ENCODE results near the gene EIF2AK3. TPM values are rescaled to one million over a fixed set of nuclear protein-coding genes. Genes with fewer than 3 reads are reported as not detected.
"Not testable (repeated sequence)": the region's sequence is repeated elsewhere in the genome, so short reads cannot be mapped to it uniquely, and the experiment has no call there.

Gene EIF2AK3
- polyA plus RNA-seq, 1 donor from 2014 or later, result 35.1 TPM

DNA sequence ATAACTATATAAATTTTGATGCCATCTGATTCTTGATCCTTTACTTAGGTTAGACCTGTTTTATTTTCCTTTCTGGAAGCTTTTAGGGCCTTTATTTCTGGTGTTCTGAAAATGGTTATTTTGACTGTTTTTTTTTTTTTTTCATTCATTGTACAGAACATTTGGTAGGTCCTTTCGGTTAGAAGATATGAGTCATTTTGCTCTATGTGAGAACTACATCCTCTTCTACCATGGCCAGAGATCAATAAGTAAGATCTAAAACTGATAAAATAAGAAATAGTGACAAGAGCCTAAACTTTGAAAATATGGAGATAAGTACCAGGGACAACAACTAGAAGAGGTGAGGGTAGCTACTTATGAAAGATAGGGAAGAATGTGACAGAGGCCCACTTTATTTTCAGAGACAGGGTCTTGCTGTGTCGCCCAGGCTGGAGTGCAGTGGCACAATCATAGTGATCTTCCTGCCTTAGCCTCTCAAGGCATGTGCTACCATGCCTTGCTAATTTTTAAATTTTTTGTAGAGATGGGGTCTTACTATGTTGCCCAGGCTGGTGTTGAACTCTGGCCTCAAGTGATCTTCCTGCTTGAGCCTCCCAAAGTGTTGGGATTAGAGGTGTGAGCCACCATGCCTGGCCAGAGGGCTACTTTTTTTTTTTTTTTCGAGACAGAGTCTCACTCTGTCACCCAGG lies 66.5 kb downstream of the EIF2AK3 start:
- H3K36me3 Mint-ChIP-seq, result peaks cover 7% of the 10 kb centered on the region

DNA sequence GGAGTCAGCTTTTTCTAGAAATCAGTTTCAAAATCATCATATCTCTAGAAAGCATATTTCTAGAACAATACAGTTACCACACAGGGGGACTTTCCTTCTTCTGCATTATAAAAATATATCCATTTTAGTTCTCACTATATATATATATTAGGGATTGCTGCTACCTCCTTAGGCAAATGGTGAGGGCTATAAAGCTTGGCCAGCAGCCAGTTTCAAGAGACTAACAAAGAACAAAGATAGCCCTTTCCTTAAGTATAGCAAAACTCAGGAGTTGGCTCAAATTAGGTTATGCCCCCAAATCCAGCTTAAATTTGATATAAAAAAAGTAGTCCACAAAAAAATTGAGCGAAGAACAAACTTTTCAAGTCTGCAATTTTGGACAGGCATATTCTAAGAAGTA lies 70.0 kb downstream of the EIF2AK3 start:
- Mint-ChIP-seq H3K4me1 (peaks cover 6 to 16% (median 9%) of the 10 kb centered on the region in 3 donors), H3K4me3 (no peak overlapping the region), H3K36me3 (peaks cover 7% of the 10 kb centered on the region), H3K9me3 (no peaks in the 10 kb centered on the region), H3K27ac (no peak overlapping the region), H3K27me3 (no peaks in the 10 kb centered on the region)

More for the DNA sequence above, 66.5 kb downstream of the EIF2AK3 start:
- H3K4me1 Mint-ChIP-seq, result peaks cover 3 to 20% (median 14%) of the 10 kb centered on the region in 3 donors
- peak overlapping the region in 1 of 3 donors; percentile 9 for H3K27ac Mint-ChIP-seq
- H3K9me3 Mint-ChIP-seq, result no peaks in the 10 kb centered on the region
- H3K4me3 Mint-ChIP-seq, result no peak overlapping the region
- no peaks in the 10 kb centered on the region for H3K27me3 Mint-ChIP-seq

DNA sequence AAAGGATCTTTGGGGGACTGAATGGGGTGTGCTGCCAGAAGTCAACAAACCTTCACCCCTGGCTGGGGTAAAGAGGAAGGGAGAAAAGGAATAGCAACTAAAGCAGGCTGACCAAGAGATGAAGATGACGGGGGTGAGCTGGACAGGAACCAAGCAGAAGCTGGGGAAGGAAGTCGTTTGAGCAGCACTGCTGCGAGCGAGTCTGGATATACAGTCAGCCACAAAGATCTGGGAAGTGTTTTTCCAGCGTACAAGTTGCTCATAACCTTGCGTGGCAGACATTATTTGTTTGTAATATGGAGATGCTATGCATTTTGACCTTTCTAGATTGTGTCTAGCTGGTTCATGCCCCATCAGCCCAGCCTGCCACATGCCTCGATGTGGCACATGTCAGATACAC lies 71.2 kb downstream of the EIF2AK3 start:
- H3K27ac Mint-ChIP-seq, result peak overlapping the region in 1 of 3 donors; percentile 81

DNA sequence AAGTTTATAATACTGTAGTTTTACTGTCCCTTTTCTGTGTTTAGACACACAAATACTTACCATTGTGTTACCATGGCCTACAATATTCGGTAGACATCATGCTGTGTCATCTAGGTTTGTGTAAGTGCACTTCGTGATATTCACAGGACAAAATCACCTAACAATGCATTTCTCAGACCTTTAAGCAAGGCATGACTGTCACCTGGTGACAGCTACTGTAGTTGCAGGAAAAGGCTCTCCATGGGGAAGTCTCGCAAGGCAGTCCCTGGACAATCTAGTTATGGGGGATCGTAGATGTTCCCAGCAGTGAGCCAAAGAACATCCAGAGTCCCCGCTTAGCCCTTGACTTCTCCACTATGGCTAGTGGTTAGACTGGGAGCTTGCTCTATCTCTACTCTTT lies 73.1 kb downstream of the EIF2AK3 start:
- no peak overlapping the region for H3K4me3 Mint-ChIP-seq
- H3K27me3 Mint-ChIP-seq, result peaks cover 7% of the 10 kb centered on the region
- no peaks in the 10 kb centered on the region for H3K9me3 Mint-ChIP-seq
- peaks cover under 1 to 3% (median 2%) of the 10 kb centered on the region in 3 donors for H3K4me1 Mint-ChIP-seq
- peak overlapping the region in 1 of 3 donors; percentile 57 for H3K27ac Mint-ChIP-seq
- peaks cover 2% of the 10 kb centered on the region for H3K36me3 Mint-ChIP-seq

More for the DNA sequence above, 71.2 kb downstream of the EIF2AK3 start:
- Mint-ChIP-seq H3K9me3 (no peaks in the 10 kb centered on the region), H3K27me3 (no peaks in the 10 kb centered on the region), H3K36me3 (peaks cover 7% of the 10 kb centered on the region), H3K4me1 (peaks cover 6 to 16% (median 12%) of the 10 kb centered on the region in 3 donors), H3K4me3 (no peak overlapping the region)

DNA sequence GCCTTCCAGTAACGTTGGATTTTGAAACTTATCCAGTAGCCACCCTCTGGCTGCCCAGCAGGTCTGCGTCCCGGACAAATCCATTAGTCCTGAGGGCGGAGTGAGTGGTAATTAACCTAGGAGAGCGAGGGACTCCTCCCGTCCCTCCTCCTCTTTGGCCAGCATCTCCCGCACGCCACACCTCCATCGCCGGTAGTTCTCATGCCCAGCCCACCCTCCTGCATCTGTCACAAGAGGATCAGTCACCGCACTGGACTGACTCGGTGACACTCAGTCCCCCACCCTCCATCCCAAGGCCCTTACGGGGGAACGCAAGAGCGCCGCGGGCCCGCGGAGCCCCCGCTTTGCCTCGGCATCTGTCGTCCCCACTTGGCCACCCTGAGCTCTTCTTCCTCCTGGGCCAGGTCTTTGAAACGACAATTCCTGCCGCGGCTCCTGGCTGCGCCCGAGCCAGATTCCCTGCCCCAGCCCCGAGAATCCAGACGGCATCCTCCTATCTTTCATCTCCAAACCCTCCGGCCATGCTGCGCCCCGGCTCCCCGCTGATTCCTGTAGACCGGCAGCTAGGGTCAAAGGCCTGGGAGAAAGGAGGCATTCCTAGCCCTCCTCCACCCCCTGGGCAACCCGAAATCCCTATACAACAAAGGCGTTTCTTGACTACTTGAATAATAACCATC lies 77.5 kb downstream of the EIF2AK3 start:
- no peak overlapping the region for H3K27ac Mint-ChIP-seq
- peak overlapping the region in 1 of 4 donors; percentile 30 for H3K4me3 Mint-ChIP-seq
- peaks cover 7% of the 10 kb centered on the region for H3K27me3 Mint-ChIP-seq
- H3K9me3 Mint-ChIP-seq, result no peaks in the 10 kb centered on the region
- H3K4me1 Mint-ChIP-seq, result peaks cover 0 to 3% (median 2%) of the 10 kb centered on the region in 3 donors
- H3K36me3 Mint-ChIP-seq, result no peaks in the 10 kb centered on the region

DNA sequence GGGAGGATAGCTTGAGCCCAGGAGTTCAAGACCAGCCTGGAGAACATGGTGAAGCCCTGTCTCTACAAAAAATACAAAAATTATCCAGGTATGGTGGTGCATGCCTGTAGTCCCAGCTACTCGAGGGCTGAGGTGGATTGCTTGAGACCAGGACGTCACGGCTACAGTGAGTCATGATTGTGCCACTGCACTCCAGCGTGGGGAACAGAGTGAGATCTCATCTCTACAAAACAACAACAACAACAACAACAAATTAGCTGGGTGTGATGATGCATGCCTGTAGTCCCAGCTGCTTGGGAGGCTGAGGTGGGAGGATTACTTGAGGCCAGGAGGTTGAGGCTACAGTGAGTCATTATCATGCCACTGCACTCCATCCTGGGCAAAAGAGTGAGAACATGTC lies 81.0 kb downstream of the EIF2AK3 start:
- not testable (repeated sequence) for H3K27me3 Mint-ChIP-seq, H3K4me1 Mint-ChIP-seq

DNA sequence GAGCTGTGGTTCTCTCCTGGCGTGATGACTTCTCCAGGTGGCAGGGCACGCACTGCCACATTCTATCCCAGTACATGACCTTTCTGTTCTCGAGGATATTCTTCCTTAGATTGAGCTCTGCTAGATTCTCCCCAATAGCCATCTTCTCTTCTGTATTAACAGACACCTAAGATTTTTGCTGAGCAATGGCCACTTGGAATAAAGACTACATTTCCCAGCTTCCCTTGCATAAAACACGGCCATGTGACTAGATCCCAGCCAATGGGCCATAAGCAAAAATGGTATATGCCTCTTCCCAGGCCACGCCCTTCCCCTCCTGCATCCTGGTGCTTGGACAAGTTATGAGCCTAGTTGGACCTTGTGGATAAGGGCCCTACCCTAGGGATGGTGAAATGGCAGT lies 82.1 kb downstream of the EIF2AK3 start:
- Mint-ChIP-seq H3K9me3 (peaks cover 1 to 6% (median 4%) of the 10 kb centered on the region in 3 donors), H3K4me3 (peak overlapping the region in 1 of 4 donors; percentile 32), H3K27me3 (peaks cover 7% of the 10 kb centered on the region), H3K27ac (no peak overlapping the region), H3K4me1 (no peaks in the 10 kb centered on the region), H3K36me3 (peaks cover 2% of the 10 kb centered on the region)

More for the DNA sequence above, 81.0 kb downstream of the EIF2AK3 start:
- H3K9me3 Mint-ChIP-seq, H3K27ac Mint-ChIP-seq, H3K36me3 Mint-ChIP-seq, H3K4me3 Mint-ChIP-seq: not testable (repeated sequence)

DNA sequence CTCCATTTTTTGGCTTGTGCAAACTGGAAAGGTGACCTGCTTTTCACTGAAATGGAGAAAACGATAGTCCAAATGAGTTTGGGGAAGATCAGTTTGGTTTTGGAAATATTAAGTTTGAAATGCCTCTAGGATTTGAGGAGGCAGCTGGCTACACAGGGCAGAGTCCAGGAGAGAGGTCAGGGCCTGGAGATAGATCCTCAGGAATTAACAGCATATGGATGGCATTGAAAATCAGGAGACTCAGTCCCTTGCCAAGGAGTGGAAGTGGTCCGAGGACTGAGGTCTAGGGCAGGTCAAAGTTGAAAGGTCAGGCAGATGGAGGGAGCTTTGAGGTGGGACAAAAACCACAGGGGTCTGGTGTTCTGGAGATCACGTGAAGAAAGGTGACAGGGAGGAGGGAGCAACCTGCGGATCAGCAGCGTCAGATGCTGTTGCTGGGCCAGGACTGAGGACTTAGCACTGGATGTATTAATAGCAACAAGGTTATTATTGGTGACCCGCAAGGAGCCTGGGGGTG lies 83.7 kb downstream of the EIF2AK3 start:
- H3K9me3 Mint-ChIP-seq, result peaks cover 1 to 6% (median 4%) of the 10 kb centered on the region in 3 donors
- H3K4me3 Mint-ChIP-seq, result no peak overlapping the region
- no peaks in the 10 kb centered on the region for H3K27me3 Mint-ChIP-seq
- no peaks in the 10 kb centered on the region for H3K4me1 Mint-ChIP-seq
- no peak overlapping the region for H3K27ac Mint-ChIP-seq
- peaks cover 2% of the 10 kb centered on the region for H3K36me3 Mint-ChIP-seq

DNA sequence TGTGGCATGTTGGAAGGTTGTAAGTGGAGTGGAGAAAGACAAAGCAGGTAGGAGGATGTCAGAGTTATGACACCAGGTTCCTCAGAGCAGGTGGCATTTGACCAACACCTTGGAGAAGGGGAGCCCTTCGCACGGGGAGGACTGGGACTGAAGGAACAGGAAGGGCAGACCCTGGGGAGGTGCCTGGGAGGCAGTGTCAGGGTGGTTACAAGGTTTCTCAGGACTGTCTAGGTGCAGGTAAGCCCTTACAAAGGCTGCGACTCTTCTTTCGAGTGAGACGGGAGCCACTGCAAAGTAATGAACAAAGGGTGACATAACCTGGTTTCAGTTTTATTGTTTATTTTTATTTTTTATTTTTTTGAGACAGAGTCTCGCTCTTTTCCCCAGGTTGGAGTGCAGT lies 84.6 kb downstream of the EIF2AK3 start:
- Mint-ChIP-seq H3K27ac (no peak overlapping the region), H3K27me3 (peaks cover 4% of the 10 kb centered on the region), H3K4me3 (no peak overlapping the region), H3K4me1 (no peaks in the 10 kb centered on the region), H3K36me3 (peaks cover 2% of the 10 kb centered on the region), H3K9me3 (peaks cover 1 to 6% (median 4%) of the 10 kb centered on the region in 3 donors)

DNA sequence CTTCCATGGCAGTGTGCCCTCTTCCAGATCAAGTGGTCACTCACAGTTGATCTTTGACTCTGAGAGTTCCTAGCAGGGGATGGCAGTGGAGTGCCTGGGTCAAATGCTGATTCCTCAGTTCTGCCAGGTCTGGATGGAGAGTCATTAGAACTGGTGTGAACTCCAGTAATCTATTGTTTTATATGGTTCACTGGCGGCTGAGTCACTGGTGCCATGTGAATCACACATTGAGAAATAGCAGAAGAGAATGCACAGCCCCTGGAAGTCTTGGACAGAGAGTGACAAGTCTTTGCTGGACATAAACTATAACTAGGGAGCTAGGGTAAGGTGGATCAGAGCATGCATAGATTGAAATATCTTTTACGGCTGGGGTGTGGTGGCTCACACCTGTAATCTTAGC lies 86.9 kb downstream of the EIF2AK3 start:
- H3K9me3 Mint-ChIP-seq, result peaks cover 1 to 6% (median 4%) of the 10 kb centered on the region in 3 donors
- no peak overlapping the region for H3K27ac Mint-ChIP-seq
- H3K4me3 Mint-ChIP-seq, result no peak overlapping the region
- no peaks in the 10 kb centered on the region for H3K4me1 Mint-ChIP-seq
- peaks cover 14% of the 10 kb centered on the region for H3K27me3 Mint-ChIP-seq
- H3K36me3 Mint-ChIP-seq, result peaks cover 2% of the 10 kb centered on the region

DNA sequence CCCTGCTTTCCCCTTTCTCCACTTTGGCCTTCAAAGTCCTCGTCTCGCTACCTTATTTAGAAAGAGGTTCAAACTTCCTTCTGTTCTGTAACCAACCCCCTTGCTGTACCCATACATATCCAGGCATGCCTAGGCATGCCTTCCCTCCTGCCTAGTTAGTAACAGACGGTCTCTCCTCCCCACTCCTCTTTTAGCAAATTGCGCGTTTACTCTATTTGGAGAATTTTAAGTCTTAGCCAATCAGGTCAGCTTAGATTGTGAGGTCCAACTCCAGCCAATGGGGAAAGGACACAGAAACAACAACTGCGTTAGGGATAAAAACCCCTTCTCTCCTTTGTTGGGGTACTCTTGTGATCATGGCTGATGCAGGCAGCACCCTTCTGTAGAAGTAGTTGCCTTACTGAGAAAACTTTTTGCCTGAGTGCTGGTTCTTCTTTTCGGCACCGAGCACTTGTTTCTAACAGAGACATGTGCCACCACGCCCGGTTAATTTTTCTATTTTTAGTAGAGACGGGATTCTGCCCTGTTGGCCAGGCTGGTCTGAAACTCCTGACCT lies 88.8 kb downstream of the EIF2AK3 start:
- peaks cover 14% of the 10 kb centered on the region for H3K27me3 Mint-ChIP-seq
- H3K27ac Mint-ChIP-seq, result no peak overlapping the region
- H3K36me3 Mint-ChIP-seq, result peaks cover 2% of the 10 kb centered on the region
- peaks cover 1 to 9% (median 4%) of the 10 kb centered on the region in 3 donors for H3K9me3 Mint-ChIP-seq
- H3K4me1 Mint-ChIP-seq, result no peaks in the 10 kb centered on the region
- no peak overlapping the region for H3K4me3 Mint-ChIP-seq

DNA sequence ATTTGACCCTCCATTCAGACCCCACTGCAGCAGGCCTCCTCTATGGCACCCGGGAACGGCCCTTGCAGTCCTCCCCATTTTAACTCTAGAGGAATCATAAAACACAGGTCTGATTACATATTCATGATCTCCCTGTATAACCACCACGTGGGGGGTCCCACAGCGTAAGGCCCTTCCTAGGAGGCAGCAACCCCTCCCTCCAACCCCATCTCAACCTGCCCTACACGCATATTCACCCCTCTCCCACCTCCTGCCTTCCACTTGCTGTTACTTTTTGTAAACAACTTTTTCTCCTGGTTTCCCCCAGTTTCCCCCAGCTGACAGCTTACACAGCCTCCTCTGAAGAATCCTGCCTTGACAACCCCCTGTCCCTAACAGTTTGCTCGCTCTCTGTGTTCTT lies 89.6 kb downstream of the EIF2AK3 start:
- Mint-ChIP-seq H3K9me3 (peaks cover 1 to 9% (median 4%) of the 10 kb centered on the region in 3 donors), H3K27ac (no peak overlapping the region), H3K27me3 (peaks cover 14% of the 10 kb centered on the region), H3K4me3 (no peak overlapping the region), H3K36me3 (peaks cover 2% of the 10 kb centered on the region), H3K4me1 (no peaks in the 10 kb centered on the region)

DNA sequence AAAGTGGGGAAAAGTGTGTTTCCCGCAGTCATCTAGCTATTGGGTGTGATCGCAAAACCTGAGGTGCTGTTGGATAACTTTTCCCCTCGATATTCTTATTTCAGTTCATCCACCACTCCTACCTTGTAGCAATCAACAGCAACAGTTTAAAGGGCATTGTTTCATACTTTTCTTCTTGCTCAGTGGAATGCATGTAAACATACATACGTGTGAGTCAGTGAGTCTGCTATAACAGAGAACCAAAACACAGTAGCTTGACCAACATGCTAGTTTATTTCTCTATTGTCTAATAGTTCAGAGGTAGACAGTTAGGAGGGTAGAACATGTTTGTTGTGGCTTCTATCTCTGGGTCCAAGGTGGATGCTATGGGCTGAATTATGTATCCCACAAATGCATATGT lies 97.2 kb downstream of the EIF2AK3 start:
- peaks cover 0 to 3% (median 0%) of the 10 kb centered on the region in 3 donors for H3K9me3 Mint-ChIP-seq
- H3K27ac Mint-ChIP-seq, result no peak overlapping the region
- no peaks in the 10 kb centered on the region for H3K4me1 Mint-ChIP-seq
- no peaks in the 10 kb centered on the region for H3K36me3 Mint-ChIP-seq
- no peak overlapping the region for H3K4me3 Mint-ChIP-seq
- peaks cover 2% of the 10 kb centered on the region for H3K27me3 Mint-ChIP-seq

DNA sequence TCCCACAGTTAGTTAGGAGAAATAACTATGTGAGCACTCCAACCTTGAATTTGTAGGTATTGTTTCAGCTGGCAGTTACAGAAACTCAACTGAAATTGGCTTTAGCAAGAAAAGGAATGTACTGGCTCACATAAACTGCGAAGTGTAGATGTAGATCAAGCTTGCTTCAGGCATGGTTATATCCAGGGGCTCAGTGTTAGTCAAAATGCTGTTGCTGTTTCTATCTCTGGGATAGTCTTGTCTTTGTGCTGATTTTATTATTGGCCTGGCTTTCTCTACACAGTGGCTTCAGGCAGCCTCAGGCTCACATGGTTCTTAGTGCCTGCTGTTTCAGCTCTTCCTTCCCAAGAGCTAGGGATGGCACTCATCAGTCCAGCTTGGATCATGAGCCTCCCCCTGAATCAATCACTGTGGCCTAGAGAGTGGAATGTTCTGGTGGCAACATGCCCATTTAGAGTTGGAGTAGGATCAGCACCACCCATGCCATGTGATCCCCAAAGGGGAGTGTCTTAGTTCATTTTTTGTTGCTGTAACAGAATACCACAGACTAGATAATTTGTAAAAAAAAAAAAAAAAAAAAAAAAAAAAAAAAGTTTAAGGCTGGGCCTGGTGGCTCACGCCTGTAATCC lies 105.7 kb downstream of the EIF2AK3 start:
- no peak overlapping the region for H3K27ac Mint-ChIP-seq
- H3K4me3 Mint-ChIP-seq, result no peak overlapping the region
- no peaks in the 10 kb centered on the region for H3K4me1 Mint-ChIP-seq
- peaks cover 2% of the 10 kb centered on the region for H3K36me3 Mint-ChIP-seq
- peaks cover 12% of the 10 kb centered on the region for H3K27me3 Mint-ChIP-seq
- H3K9me3 Mint-ChIP-seq, result no peaks in the 10 kb centered on the region

DNA sequence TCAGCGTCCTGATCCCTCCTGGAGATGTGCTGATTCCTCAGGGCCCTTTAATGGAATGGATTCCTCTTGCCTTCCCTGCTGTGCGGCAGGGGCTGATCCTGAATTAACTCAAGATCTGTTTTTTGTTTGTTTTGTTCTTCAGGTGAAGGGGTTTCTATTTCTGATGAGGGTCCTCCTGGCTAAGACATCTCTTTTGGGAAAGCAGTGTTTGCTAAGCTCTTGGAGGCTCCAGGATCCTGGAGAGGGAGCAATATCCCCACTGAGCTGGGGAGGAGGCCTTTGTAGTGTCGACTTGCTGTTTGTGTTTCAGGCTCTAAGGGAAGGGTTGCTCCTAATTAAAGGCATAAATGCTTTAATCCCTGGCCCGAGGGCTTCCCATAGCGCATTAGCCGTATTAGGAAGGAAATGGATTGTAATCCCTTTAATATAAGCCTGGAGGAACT lies 109.5 kb downstream of the EIF2AK3 start:
- H3K4me3 Mint-ChIP-seq, result no peak overlapping the region
- peaks cover 2% of the 10 kb centered on the region for H3K36me3 Mint-ChIP-seq
- H3K27me3 Mint-ChIP-seq, result peaks cover 12% of the 10 kb centered on the region
- H3K4me1 Mint-ChIP-seq, result no peaks in the 10 kb centered on the region
- H3K9me3 Mint-ChIP-seq, result peaks cover 0 to 3% (median 0%) of the 10 kb centered on the region in 3 donors
- no peak overlapping the region for H3K27ac Mint-ChIP-seq

All from IgD-negative memory B cell (primary cell).